PC-9 (cell line): Measurements from ENCODE around the gene DYNLT2. TPM values are rescaled to one million over a fixed set of nuclear protein-coding genes. Genes with fewer than 3 reads are reported as not detected.

ENCODE experiments used
- BruUV-seq: library from RNA; stranded (reverse); fragments of 400-500 nt; replicated peaks from 2 replicates; lab custom pipeline; 2021; lab: Mats Ljungman, UMichigan
- CTCF ChIA-PET: fragments of 300-600 bp; sonication (Branson Sonifier 250); formaldehyde crosslinking; loops from one replicate; lab custom pipeline; 2022; ENCODE audit warnings: antibody characterized with exemption; lab: Charles Lee
- POLR2A ChIA-PET: fragments of 300-600 bp; sonication (Branson Sonifier 250); formaldehyde crosslinking; loops from one replicate; lab custom pipeline; 2022; ENCODE audit warnings: antibody characterized with exemption; ENCODE audit not compliant: unreplicated experiment; lab: Charles Lee
- DNase-seq, 2 experiments: peaks; one replicate each; pipeline versions ENCODE4 v3.0.0 to v3.0.0-alpha.2; 2015 to 2022; ENCODE audit warnings: mixed read lengths in 1 of 2
- H2AFZ ChIP-seq: fragments of 200-600 bp; sonication (generic); 2 replicates; pipeline ENCODE4 v1.8.1; 2017; ENCODE audit warnings: antibody characterized with exemption
- H3F3A ChIP-seq: fragments of 200-600 bp; sonication (generic); 2 replicates; pipeline ENCODE4 v1.8.1; 2017; ENCODE audit warnings: antibody characterized with exemption, mild to moderate bottlenecking, low read depth; ENCODE audit not compliant: insufficient read depth
- H3K27ac ChIP-seq: fragments of 200-600 bp; sonication (generic); 2 replicates; pipeline ENCODE4 v1.6.1; 2016; ENCODE audit warnings: mixed run types
- H3K27me3 ChIP-seq: fragments of 200-600 bp; sonication (generic); 2 replicates; pipeline ENCODE4 v1.6.1; 2016; ENCODE audit warnings: low read depth, mixed run types; ENCODE audit not compliant: insufficient read depth
- H3K36me3 ChIP-seq: fragments of 200-600 bp; sonication (generic); 2 replicates; pipeline ENCODE4 v1.6.1; 2016; ENCODE audit warnings: low read depth, mixed run types
- H3K4me1 ChIP-seq: fragments of 200-600 bp; sonication (generic); replicated peaks from 2 replicates; pipeline ENCODE4 v1.6.1; 2016; ENCODE audit warnings: mixed run types; ENCODE audit not compliant: insufficient read depth
- H3K4me2 ChIP-seq: fragments of 200-600 bp; sonication (generic); 2 replicates; pipeline ENCODE4 v1.6.1; 2017; ENCODE audit warnings: mixed run types
- H3K4me3 ChIP-seq: fragments of 200-600 bp; sonication (generic); 2 replicates; pipeline ENCODE4 v1.6.1; 2016; ENCODE audit warnings: mixed run types
- H3K79me2 ChIP-seq: fragments of 200-600 bp; sonication (generic); 2 replicates; pipeline ENCODE4 v1.6.1; 2017; ENCODE audit warnings: low read depth, mixed run types
- H3K9me2 ChIP-seq: fragments of 200-600 bp; sonication (generic); 2 replicates; pipeline ENCODE4 v1.8.1; 2017; ENCODE audit warnings: mild to moderate bottlenecking; ENCODE audit not compliant: insufficient read depth
- H3K9me3 ChIP-seq: fragments of 200-600 bp; sonication (generic); 2 replicates; pipeline ENCODE4 v1.8.1; 2016; ENCODE audit warnings: low read depth; ENCODE audit not compliant: insufficient read depth
- H4K20me1 ChIP-seq: fragments of 200-600 bp; sonication (generic); 2 replicates; pipeline ENCODE4 v1.8.1; 2017; ENCODE audit not compliant: insufficient read depth
- CTCF ChIP-seq: fragments of 200-600 bp; sonication (generic); conservative IDR thresholded peaks from 2 replicates; pipeline ENCODE4 v1.6.1; 2017; ENCODE audit warnings: mixed run types, antibody characterized with exemption, mild to moderate bottlenecking, moderate library complexity
- EZH2 ChIP-seq: fragments of 200-600 bp; sonication (generic); IDR thresholded peaks from 2 replicates; pipeline ENCODE4 v1.8.0; 2017; ENCODE audit warnings: antibody characterized with exemption, low read depth
- intact Hi-C: fragments of 100-400 bp; cut with micrococcal nuclease; formaldehyde crosslinking; loops from one replicate; pipeline ENCODE4 v1.10.0; 2022; ENCODE audit not compliant: unreplicated experiment
- total RNA-seq: library from RNA; stranded (reverse); gene quantifications from 2 replicates; pipeline ENCODE4 v1.2.3, GENCODE V29; 2021

Gene DYNLT2
- total RNA-seq, 1 experiment from 2014 or later: 1.5 TPM

- no peak overlapping the region for H3K27ac ChIP-seq
- H3K36me3 ChIP-seq: no peaks in the 10 kb centered on the region; the same call in 1 of the 2 replicates
- H3K79me2 ChIP-seq: no peaks in the 10 kb centered on the region
- H3K9me2 ChIP-seq: no peaks in the 10 kb centered on the region
- intact Hi-C loops: no loop called here
- BruUV-seq: no TSS peak
- no peak overlapping the region for H3K4me2 ChIP-seq
- no peaks in the 10 kb centered on the region for H3F3A ChIP-seq
- no peaks in the 10 kb centered on the region for H3K9me3 ChIP-seq
- CTCF ChIA-PET: no interaction called here
- no peak overlapping the region for H2AFZ ChIP-seq
- H4K20me1 ChIP-seq: no peaks in the 10 kb centered on the region
- TF ChIP-seq EZH2: no peak
- no peak for TF ChIP-seq CTCF
- H3K27me3 ChIP-seq: no peaks in the 10 kb centered on the region
- DNase-seq: peak in 1 of 2 experiments; percentile 12
- no peaks in the 10 kb centered on the region for H3K4me1 ChIP-seq
- no peak overlapping the region for H3K4me3 ChIP-seq
- POLR2A ChIA-PET: no interaction called here
Measured at GRCh38 chr6:169778646-169779045, 27.3 kb upstream of the DYNLT2 start.

- Histone ChIP-seq H3K27ac (no peak overlapping the region), H3F3A (no peaks in the 10 kb centered on the region), H3K27me3 (no peaks in the 10 kb centered on the region), H3K9me3 (no peaks in the 10 kb centered on the region), H3K79me2 (no peaks in the 10 kb centered on the region), H3K4me2 (no peak overlapping the region), H3K9me2 (no peaks in the 10 kb centered on the region), H3K4me1 (no peaks in the 10 kb centered on the region), H4K20me1 (no peaks in the 10 kb centered on the region), H2AFZ (no peak overlapping the region), H3K4me3 (no peak overlapping the region), H3K36me3 (no peaks in the 10 kb centered on the region; the same call in 1 of the 2 replicates)
- no peak for DNase-seq
- no TSS peak for BruUV-seq
- ChIA-PET CTCF (no interaction called here), POLR2A (no interaction called here)
- intact Hi-C loops: no loop called here
- TF ChIP-seq EZH2: no peak
- TF ChIP-seq CTCF: no peak
Measured at GRCh38 chr6:169777896-169778295, 26.5 kb upstream of the DYNLT2 start.

GRCh38 chr6:169776379-169776778 lies 25.0 kb upstream of the DYNLT2 start:
- intact Hi-C loops: no loop called here
- Histone ChIP-seq H3K27ac (no peak overlapping the region), H4K20me1 (no peaks in the 10 kb centered on the region), H3K9me2 (no peaks in the 10 kb centered on the region), H3K4me1 (no peaks in the 10 kb centered on the region), H3K36me3 (no peaks in the 10 kb centered on the region; the same call in 1 of the 2 replicates), H3K9me3 (no peaks in the 10 kb centered on the region), H3K4me2 (no peak overlapping the region), H2AFZ (no peak overlapping the region), H3K79me2 (no peaks in the 10 kb centered on the region), H3F3A (no peaks in the 10 kb centered on the region), H3K4me3 (no peak overlapping the region), H3K27me3 (no peaks in the 10 kb centered on the region)
- CTCF ChIA-PET: no interaction called here
- TF ChIP-seq CTCF: no peak
- TF ChIP-seq EZH2: no peak
- DNase-seq: no peak
- POLR2A ChIA-PET: no interaction called here
- BruUV-seq: no TSS peak
